ENCODE results near the gene LYRM4.

DNA sequence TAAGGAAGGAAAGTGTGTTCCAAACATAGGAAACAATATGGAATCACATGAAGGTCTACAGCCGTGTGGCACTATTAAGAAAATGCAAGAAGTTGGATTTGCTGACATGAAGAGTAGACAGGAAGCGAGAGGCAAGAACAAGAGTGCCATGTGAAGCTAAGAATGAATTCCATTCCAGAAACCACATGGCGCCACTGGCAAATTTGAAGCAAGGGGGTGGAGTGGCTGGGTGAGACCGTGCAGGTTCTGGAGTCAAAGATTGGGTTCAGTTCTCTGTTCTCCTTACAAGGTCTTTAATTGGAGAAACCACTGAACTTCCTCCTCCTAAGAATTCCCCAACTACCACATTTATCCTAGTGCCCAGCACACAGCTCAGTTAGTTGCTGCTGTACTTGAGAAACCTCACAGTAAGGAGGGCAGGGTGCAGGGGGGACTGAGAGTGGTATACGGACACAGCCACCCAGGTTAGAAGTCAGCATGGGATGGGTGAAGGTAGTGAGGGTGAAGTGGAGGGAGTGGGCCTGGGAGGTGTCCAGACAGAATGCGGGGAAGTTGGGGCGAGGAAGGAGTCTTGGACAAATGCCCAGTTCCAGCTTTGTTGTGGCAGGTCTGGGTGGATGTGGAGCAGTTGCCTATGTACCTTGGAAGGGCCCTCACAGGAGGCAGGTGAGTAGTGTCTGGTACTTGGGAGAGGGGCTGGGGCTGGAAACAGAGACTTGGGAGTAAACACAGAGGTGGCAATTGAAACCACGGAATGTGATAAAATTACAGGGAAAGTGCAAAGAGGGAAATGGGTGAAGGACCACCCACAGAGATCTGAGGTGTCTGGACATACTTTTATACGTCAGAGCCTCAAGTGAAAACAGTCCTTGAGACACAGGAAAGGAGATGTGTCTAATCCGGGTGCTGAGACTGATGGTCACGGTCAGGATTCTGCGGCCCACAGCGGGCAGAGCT, 14.3 kb downstream of the LYRM4 start:
- TF ChIP-seq EZH2 (IDR thresholded peaks at IDR 0.05; ENCODE audit: low read depth), result no peak
- TF ChIP-seq, protein P1, sequence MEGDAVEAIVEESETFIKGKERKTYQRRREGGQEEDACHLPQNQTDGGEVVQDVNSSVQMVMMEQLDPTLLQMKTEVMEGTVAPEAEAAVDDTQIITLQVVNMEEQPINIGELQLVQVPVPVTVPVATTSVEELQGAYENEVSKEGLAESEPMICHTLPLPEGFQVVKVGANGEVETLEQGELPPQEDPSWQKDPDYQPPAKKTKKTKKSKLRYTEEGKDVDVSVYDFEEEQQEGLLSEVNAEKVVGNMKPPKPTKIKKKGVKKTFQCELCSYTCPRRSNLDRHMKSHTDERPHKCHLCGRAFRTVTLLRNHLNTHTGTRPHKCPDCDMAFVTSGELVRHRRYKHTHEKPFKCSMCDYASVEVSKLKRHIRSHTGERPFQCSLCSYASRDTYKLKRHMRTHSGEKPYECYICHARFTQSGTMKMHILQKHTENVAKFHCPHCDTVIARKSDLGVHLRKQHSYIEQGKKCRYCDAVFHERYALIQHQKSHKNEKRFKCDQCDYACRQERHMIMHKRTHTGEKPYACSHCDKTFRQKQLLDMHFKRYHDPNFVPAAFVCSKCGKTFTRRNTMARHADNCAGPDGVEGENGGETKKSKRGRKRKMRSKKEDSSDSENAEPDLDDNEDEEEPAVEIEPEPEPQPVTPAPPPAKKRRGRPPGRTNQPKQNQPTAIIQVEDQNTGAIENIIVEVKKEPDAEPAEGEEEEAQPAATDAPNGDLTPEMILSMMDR (conservative IDR thresholded peaks at IDR 0.05), result no peak
